WTC11 (cell line): ENCODE results near the gene SLC22A12.

ENCODE experiments used
- CBFB ChIP-seq: sonication (generic); formaldehyde crosslinking; IDR thresholded peaks from 2 replicates; pipeline ENCODE4 v1.8.1; 2022; ENCODE audit warnings: mild to moderate bottlenecking, low read depth, missing genetic modification reagents
- CREB1 ChIP-seq: sonication (generic); formaldehyde crosslinking; IDR thresholded peaks from 2 replicates; pipeline ENCODE4 v1.8.0; 2023; ENCODE audit warnings: mild to moderate bottlenecking, missing genetic modification reagents
- TEAD4 ChIP-seq: sonication (generic); formaldehyde crosslinking; IDR thresholded peaks from 2 replicates; pipeline ENCODE4 v1.8.0; 2022; ENCODE audit warnings: mild to moderate bottlenecking, missing genetic modification reagents
- TF ChIP-seq, protein P1 (sequence below): sonication (generic); formaldehyde crosslinking; IDR thresholded peaks from 2 replicates; pipeline ENCODE4 v1.8.0; 2022; ENCODE audit warnings: mild to moderate bottlenecking, missing genetic modification reagents

DNA sequence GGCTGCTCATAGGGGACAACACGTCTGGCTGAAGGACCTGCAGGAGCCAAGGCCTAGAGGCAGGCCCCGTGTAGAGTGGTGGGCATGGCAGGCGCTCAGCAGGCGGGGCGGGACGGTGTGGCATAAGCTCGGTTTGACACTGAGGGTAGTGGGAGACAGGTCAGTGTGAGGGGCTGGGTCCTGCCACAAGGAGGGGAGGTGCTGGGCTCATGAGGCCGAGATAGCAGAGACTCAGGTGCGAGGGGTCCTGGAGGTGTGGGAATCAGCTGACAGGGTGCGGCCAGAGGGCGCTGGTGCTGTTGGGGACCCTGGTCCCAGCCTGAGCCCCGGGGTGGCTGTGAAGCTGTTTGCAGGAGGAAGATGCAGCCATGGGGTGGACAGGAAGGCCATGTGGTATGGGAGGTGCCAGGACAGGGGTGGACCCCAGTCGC lies 6.7 kb downstream of the SLC22A12 start:
- no peak for TF ChIP-seq TEAD4
- no peak for TF ChIP-seq CBFB (CRISPR knock-in tag)
- TF ChIP-seq CREB1 = no peak
- TF ChIP-seq, protein P1, sequence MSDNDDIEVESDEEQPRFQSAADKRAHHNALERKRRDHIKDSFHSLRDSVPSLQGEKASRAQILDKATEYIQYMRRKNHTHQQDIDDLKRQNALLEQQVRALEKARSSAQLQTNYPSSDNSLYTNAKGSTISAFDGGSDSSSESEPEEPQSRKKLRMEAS (CRISPR knock-in tag) = no peak
